ENCODE results near the gene TNXB.
"Not testable (repeated sequence)": the region's sequence is repeated elsewhere in the genome, so short reads cannot be mapped to it uniquely, and the experiment has no call there.

The TNXB gene

DNA sequence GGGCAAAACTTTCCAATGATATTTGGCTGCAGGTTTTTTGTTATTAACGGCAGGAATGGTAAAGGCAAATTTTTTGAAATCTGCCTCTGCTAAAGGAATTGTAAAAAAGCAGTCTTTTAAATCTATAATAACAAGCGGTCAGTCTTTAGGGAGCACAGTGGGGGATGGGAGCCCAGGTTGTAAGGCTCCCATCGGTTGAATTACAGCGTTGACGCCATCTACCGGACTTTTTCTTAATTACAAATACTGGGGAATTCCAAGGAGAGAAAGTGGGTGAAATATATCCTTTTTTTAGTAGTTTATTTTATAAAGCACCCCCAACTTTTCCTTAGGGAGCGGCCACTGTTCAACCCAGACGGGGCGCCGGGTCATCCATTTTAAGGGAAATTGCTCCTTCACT is 87.0 kb downstream of the TNXB start:
- not testable (repeated sequence) for H3K36me3 ChIP-seq (ENCODE audit: control insufficient read depth, insufficient read depth, low read length); H2AK5ac ChIP-seq (ENCODE audit: low read length); H2BK120ac ChIP-seq (ENCODE audit: low read depth, low read length); H3K27me3 ChIP-seq (ENCODE audit: insufficient read depth, low read length, poor library complexity); DNase-seq; H3K79me1 ChIP-seq (ENCODE audit: low read length); H3K23ac ChIP-seq (ENCODE audit: low read length); H3K79me2 ChIP-seq (ENCODE audit: control insufficient read depth, insufficient read depth, low read length); H2BK15ac ChIP-seq (replicated peaks; ENCODE audit: low read depth); H3K18ac ChIP-seq (ENCODE audit: low read length); H4K5ac ChIP-seq (ENCODE audit: low read length); H3K4me1 ChIP-seq (ENCODE audit: control insufficient read depth, low read depth, low read length); H3K4ac ChIP-seq (ENCODE audit: low read depth, low read length); H3K9ac ChIP-seq (ENCODE audit: low read length); H3K27ac ChIP-seq (ENCODE audit: low read depth, low read length); H3K4me2 ChIP-seq (ENCODE audit: low read length); H3K56ac ChIP-seq (ENCODE audit: low read length); H4K8ac ChIP-seq (ENCODE audit: low read depth, low read length); H3K4me3 ChIP-seq (ENCODE audit: low read length); H2BK5ac ChIP-seq (ENCODE audit: low read length)
- WGBS (ENCODE audit: extremely low coverage, insufficient coverage, low lambda C conversion rate) = no CpG with 5 or more reads among the region's 10 CpGs

DNA sequence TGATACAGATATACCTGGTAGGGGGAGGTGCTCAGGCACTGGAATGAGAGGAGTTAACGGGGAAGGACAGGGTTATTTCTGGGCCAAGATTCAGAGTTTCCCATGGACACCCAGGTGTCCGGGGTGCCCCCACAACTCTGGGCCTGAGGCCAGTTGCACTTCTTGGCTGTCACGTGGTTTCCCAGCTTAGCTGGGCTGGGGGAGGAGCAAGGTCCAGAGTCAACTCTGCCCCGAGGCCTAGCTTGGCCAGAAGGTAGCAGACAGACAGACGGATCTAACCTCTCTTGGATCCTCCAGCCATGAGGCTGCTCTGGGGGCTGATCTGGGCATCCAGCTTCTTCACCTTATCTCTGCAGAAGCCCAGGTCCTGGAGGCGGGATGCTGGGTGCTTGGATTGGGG is 94.6 kb downstream of the TNXB start, which contains the start of gene C4B:
TSS of gene C4B (plus strand) at position 249 of the 400 bp plus-strand sequence. CDS start at position 300, 51 bp downstream.
- H3K4me2 ChIP-seq (ENCODE audit: low read length); H2BK120ac ChIP-seq (ENCODE audit: low read depth, low read length); H3K9ac ChIP-seq (ENCODE audit: low read length); H4K8ac ChIP-seq (ENCODE audit: low read depth, low read length); H2BK15ac ChIP-seq (replicated peaks; ENCODE audit: low read depth); H3K4ac ChIP-seq (ENCODE audit: low read depth, low read length); H3K36me3 ChIP-seq (ENCODE audit: control insufficient read depth, insufficient read depth, low read length); H3K79me1 ChIP-seq (ENCODE audit: low read length); H3K56ac ChIP-seq (ENCODE audit: low read length); H3K4me3 ChIP-seq (ENCODE audit: low read length); H3K18ac ChIP-seq (ENCODE audit: low read length); DNase-seq; H3K27ac ChIP-seq (ENCODE audit: low read depth, low read length); H2AK5ac ChIP-seq (ENCODE audit: low read length); H4K5ac ChIP-seq (ENCODE audit: low read length); H3K79me2 ChIP-seq (ENCODE audit: control insufficient read depth, insufficient read depth, low read length); H3K4me1 ChIP-seq (ENCODE audit: control insufficient read depth, low read depth, low read length); H3K23ac ChIP-seq (ENCODE audit: low read length); H2BK5ac ChIP-seq (ENCODE audit: low read length); H3K27me3 ChIP-seq (ENCODE audit: insufficient read depth, low read length, poor library complexity): not testable (repeated sequence)
- no CpG with 5 or more reads among the region's 6 CpGs for WGBS (ENCODE audit: extremely low coverage, insufficient coverage, low lambda C conversion rate)

DNA sequence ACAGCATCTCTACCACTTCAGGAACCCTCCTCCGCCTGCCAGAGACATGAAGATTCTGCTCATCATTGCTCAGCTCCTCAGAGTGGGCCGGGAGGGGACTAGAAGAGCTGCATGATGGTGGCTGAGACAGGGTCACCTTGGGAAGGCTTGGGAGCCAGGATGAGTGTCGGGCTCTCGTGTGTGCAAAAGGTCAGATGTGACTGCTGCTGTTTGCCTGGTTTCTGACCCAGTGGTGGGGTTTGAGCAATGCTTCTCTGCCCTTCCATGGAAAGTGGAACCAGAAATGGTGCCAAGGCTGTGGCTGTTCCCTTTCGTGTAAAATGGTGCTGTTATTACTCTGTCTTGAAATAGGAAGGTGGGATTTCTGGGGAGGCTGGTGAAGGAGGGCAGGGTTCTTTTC is 95.4 kb downstream of the TNXB start:
- H4K5ac ChIP-seq (ENCODE audit: low read length); H3K36me3 ChIP-seq (ENCODE audit: control insufficient read depth, insufficient read depth, low read length); H3K23ac ChIP-seq (ENCODE audit: low read length); H3K4me3 ChIP-seq (ENCODE audit: low read length); H3K4me2 ChIP-seq (ENCODE audit: low read length); H3K27me3 ChIP-seq (ENCODE audit: insufficient read depth, low read length, poor library complexity); DNase-seq; H3K9ac ChIP-seq (ENCODE audit: low read length); H3K4ac ChIP-seq (ENCODE audit: low read depth, low read length); H3K4me1 ChIP-seq (ENCODE audit: control insufficient read depth, low read depth, low read length); H2AK5ac ChIP-seq (ENCODE audit: low read length); H3K79me2 ChIP-seq (ENCODE audit: control insufficient read depth, insufficient read depth, low read length); H3K56ac ChIP-seq (ENCODE audit: low read length); H4K8ac ChIP-seq (ENCODE audit: low read depth, low read length); H3K27ac ChIP-seq (ENCODE audit: low read depth, low read length); H3K18ac ChIP-seq (ENCODE audit: low read length); H2BK5ac ChIP-seq (ENCODE audit: low read length); H2BK120ac ChIP-seq (ENCODE audit: low read depth, low read length); H2BK15ac ChIP-seq (replicated peaks; ENCODE audit: low read depth); H3K79me1 ChIP-seq (ENCODE audit: low read length): not testable (repeated sequence)
- no CpG with 5 or more reads among the region's 5 CpGs for WGBS (ENCODE audit: extremely low coverage, insufficient coverage, low lambda C conversion rate)

DNA sequence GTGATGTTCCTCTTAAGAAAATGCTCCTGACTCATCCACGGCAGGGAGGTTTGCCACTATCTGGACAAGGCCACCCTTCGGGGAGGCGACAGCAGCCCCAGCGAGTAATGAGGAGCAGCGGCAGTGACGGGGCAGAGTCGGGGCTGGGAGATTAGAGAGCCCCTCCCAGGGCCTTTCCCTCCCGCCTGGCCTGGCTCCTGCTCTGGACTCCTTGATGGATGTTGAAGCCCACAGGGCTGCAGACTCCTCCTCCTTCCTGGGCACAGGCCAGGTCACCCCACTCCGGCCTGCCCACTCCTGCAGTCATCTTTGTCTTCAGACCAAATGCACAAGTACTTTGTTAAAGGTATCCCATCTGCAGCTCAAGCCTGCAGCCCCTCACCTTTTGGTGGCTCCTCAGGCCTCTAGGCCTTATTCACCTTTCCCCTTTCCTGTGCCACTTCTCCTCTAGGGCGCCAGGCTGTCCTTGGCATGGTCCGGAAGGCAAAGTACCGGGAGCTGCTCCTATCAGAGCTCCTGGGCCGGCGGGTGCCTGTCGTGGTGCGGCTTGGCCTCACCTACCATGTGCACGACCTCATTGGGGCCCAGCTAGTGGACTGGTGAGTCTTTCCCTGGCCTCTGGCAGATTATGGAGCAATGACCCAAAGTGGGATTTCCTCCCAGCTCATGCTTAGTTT is 96.1 kb downstream of the TNXB start:
- not testable (repeated sequence) for H4K8ac ChIP-seq (ENCODE audit: low read depth, low read length); DNase-seq; H3K4me3 ChIP-seq (ENCODE audit: low read length); H3K79me2 ChIP-seq (ENCODE audit: control insufficient read depth, insufficient read depth, low read length); H3K4me1 ChIP-seq (ENCODE audit: control insufficient read depth, low read depth, low read length); H3K56ac ChIP-seq (ENCODE audit: low read length); H4K5ac ChIP-seq (ENCODE audit: low read length); H3K4ac ChIP-seq (ENCODE audit: low read depth, low read length); H2AK5ac ChIP-seq (ENCODE audit: low read length); H2BK5ac ChIP-seq (ENCODE audit: low read length); H3K79me1 ChIP-seq (ENCODE audit: low read length); H3K27me3 ChIP-seq (ENCODE audit: insufficient read depth, low read length, poor library complexity); H3K36me3 ChIP-seq (ENCODE audit: control insufficient read depth, insufficient read depth, low read length); H3K18ac ChIP-seq (ENCODE audit: low read length); H3K23ac ChIP-seq (ENCODE audit: low read length); H2BK15ac ChIP-seq (replicated peaks; ENCODE audit: low read depth); H2BK120ac ChIP-seq (ENCODE audit: low read depth, low read length); H3K4me2 ChIP-seq (ENCODE audit: low read length); H3K27ac ChIP-seq (ENCODE audit: low read depth, low read length); H3K9ac ChIP-seq (ENCODE audit: low read length)
- WGBS (ENCODE audit: extremely low coverage, insufficient coverage, low lambda C conversion rate) = no CpG with 5 or more reads among the region's 17 CpGs

DNA sequence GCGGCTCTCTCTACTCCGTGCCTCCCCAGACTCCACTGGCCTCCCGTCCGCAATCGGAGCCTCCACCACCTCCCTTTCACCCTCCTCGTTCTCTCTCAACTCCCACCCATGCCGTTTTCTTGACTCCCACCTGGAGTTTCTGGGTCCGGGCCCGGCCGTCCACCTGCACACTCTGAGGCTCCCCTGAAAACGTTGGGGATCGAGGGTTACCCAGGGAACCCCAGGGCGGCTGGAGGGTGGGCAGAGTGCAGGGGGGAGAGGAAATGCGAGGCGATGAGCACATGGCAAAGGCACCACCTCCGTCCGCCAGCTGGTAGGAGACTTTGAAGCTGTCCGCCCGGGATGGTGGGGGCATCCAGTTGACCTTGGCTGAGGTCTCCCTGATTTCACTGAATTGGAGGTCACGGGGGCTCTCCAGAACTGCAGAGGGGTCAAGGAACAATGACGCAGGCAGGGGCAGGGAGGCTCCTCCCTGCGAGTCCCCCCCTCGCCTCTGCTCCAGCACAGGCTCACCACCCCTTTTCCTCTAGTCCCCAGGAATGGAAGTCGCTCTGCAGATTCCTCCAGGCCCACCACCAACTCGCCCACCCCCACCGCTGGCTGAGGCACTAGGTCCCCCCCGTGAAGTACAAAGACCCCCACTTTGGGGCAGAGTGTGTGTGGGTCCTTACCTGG is 98.1 kb downstream of the TNXB start:
- not testable (repeated sequence) for H3K27me3 ChIP-seq (ENCODE audit: insufficient read depth, low read length, poor library complexity); H3K4me3 ChIP-seq (ENCODE audit: low read length); H3K23ac ChIP-seq (ENCODE audit: low read length); H3K9ac ChIP-seq (ENCODE audit: low read length); H2BK15ac ChIP-seq (replicated peaks; ENCODE audit: low read depth); H4K8ac ChIP-seq (ENCODE audit: low read depth, low read length); H2AK5ac ChIP-seq (ENCODE audit: low read length); H3K27ac ChIP-seq (ENCODE audit: low read depth, low read length); H3K4ac ChIP-seq (ENCODE audit: low read depth, low read length); H3K36me3 ChIP-seq (ENCODE audit: control insufficient read depth, insufficient read depth, low read length); H3K4me2 ChIP-seq (ENCODE audit: low read length); DNase-seq; H3K79me2 ChIP-seq (ENCODE audit: control insufficient read depth, insufficient read depth, low read length); H2BK120ac ChIP-seq (ENCODE audit: low read depth, low read length); H4K5ac ChIP-seq (ENCODE audit: low read length); H3K4me1 ChIP-seq (ENCODE audit: control insufficient read depth, low read depth, low read length); H3K79me1 ChIP-seq (ENCODE audit: low read length); H3K56ac ChIP-seq (ENCODE audit: low read length); H2BK5ac ChIP-seq (ENCODE audit: low read length); H3K18ac ChIP-seq (ENCODE audit: low read length)
- WGBS (ENCODE audit: extremely low coverage, insufficient coverage, low lambda C conversion rate) = no CpG with 5 or more reads among the region's 27 CpGs
